T-cell (primary cell): ENCODE results near the gene DPYSL3. TPM values are rescaled to one million over a fixed set of nuclear protein-coding genes. Genes with fewer than 3 reads are reported as not detected.

Experiments used
- ATAC-seq, 4 experiments: fragments of 200-7000 bp in 3 of 4; fragments of 150-1000 bp in 1 of 4; cut with Tn5 transposase; replicated peaks in 1 of 4; 1 replicate in 3 of 4; 2 replicates in 1 of 4; pipeline ENCODE4 v1.10.0; 2021; ENCODE audit warnings: moderate library complexity in 3 of 4, mild to moderate bottlenecking in 2 of 4, moderate number of reproducible peaks in 1 of 4
- CTCF ChIA-PET, 2 donors: fragments of 300-600 bp; sonication (Branson Sonifier 250); formaldehyde crosslinking; loops; one replicate each; lab custom pipeline; 2022; ENCODE audit warnings: antibody characterized with exemption in 2 of 2; lab: Charles Lee
- POLR2A ChIA-PET, 2 donors: fragments of 300-600 bp; sonication (Branson Sonifier 250); formaldehyde crosslinking; loops; one replicate each; lab custom pipeline; 2022; ENCODE audit warnings: antibody characterized with exemption in 2 of 2; lab: Charles Lee
- DNase-seq, 35 experiments: peaks; one replicate each; pipeline versions ENCODE4 v3.0.0 to v3.0.0-alpha.2; 2013 to 2023
- H3K27ac ChIP-seq: one replicate; pipeline ENCODE4 v1.5.1; 2013; ENCODE audit warnings: low read length
- H3K27me3 ChIP-seq, 2 experiments: replicated peaks in 1 of 2; 1 replicate in 1 of 2; 2 replicates in 1 of 2; pipeline versions ENCODE4 v1.6.1 to v1.7.0; 2013; ENCODE audit warnings: low read length in 1 of 2, mixed read lengths in 1 of 2; ENCODE audit not compliant: control insufficient read depth in 2 of 2, insufficient read depth in 2 of 2; ENCODE audit errors: extremely low read depth in 1 of 2
- H3K36me3 ChIP-seq, 2 donors: 1 replicate in 1 of 2; 2 replicates in 1 of 2; pipeline versions ENCODE4 v1.6.1 to v1.7.0; 2013; ENCODE audit warnings: low read length in 1 of 2; ENCODE audit not compliant: control insufficient read depth in 2 of 2, insufficient read depth in 1 of 2; ENCODE audit errors: extremely low read depth in 1 of 2
- H3K4me1 ChIP-seq, 2 experiments: 1 replicate in 1 of 2; 2 replicates in 1 of 2; pipeline versions ENCODE4 v1.6.1 to v1.7.0; 2013; ENCODE audit warnings: low read length in 2 of 2, mixed read lengths in 1 of 2; ENCODE audit not compliant: insufficient read depth in 2 of 2, control insufficient read depth in 1 of 2; ENCODE audit errors: extremely low read depth in 1 of 2
- H3K4me3 ChIP-seq, 2 donors: 1 replicate in 1 of 2; 2 replicates in 1 of 2; pipeline versions ENCODE4 v1.5.1 to v1.7.0; 2013; ENCODE audit warnings: mild to moderate bottlenecking in 2 of 2, low read length in 1 of 2, moderate library complexity in 1 of 2; ENCODE audit not compliant: control insufficient read depth in 1 of 2; ENCODE audit errors: extremely low read depth in 1 of 2
- H3K9me3 ChIP-seq: 2 replicates; pipeline ENCODE4 v1.7.0; 2013
- H3K27ac Mint-ChIP-seq, 2 donors: one replicate each; pipeline ENCODE4 v1.8.0; 2020 to 2021; ENCODE audit warnings: mild to moderate bottlenecking in 2 of 2, mixed read lengths in 2 of 2
- H3K27me3 Mint-ChIP-seq, 2 donors: one replicate each; pipeline ENCODE4 v1.8.0; 2021 to 2022; ENCODE audit warnings: mixed read lengths in 2 of 2
- H3K36me3 Mint-ChIP-seq: one replicate; pipeline ENCODE4 v1.8.0; 2021; ENCODE audit warnings: mixed read lengths
- H3K4me1 Mint-ChIP-seq, 3 donors: one replicate each; pipeline ENCODE4 v1.8.0; 2020 to 2022; ENCODE audit warnings: mixed read lengths in 3 of 3, mild to moderate bottlenecking in 1 of 3
- H3K4me3 Mint-ChIP-seq, 3 donors: one replicate each; pipeline ENCODE4 v1.8.0; 2020 to 2022; ENCODE audit warnings: mild to moderate bottlenecking in 3 of 3, mixed read lengths in 3 of 3, moderate library complexity in 3 of 3
- H3K9me3 Mint-ChIP-seq, 3 donors: one replicate each; pipeline ENCODE4 v1.8.0; 2020 to 2022; ENCODE audit warnings: mixed read lengths in 3 of 3
- WGBS: methylation state at CpG from one replicate; pipeline ENCODE4 v1.1.5; 2013; ENCODE audit warnings: missing lambda C conversion rate; ENCODE audit not compliant: insufficient coverage; 5-methylcytosine and 5-hydroxymethylcytosine counted together
- total RNA-seq, 35 experiments: library from RNA in 6 of 35; stranded (reverse) in 6 of 35; fragments of 120-200 nt in 1 of 35; gene quantifications; one replicate each; pipeline versions ENCODE4 v1.2.1 to v1.2.4 and lab custom pipeline; 2013 to 2026

Gene DPYSL3
- total RNA-seq, 5 donors from 2014 or later (not counting 1 experiment from before 2014, with no cell fraction given) = 0.09 to 0.68 (median 0.54) TPM

DNA sequence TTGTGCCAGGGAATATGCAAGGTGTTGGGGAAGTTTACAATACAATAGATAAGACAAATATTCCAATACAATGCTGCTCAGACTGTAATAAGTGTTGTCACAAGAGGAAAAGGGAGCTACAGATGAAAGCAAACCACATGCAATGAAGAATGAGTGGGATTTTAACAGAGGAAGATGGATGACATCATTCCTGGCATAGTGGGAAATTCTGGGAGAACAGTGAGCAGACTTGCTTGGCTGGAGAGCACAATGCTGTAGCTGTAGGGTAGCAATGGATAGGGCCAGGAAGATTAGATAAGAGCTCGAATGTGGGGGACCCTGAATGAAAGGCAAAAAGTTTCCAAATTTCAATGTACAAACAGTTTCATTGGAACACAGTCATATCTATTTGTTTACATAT lies 9.5 kb upstream of the DPYSL3 start:
- no peak overlapping the region for H3K27ac ChIP-seq
- Mint-ChIP-seq H3K4me1 (no peaks in the 10 kb centered on the region), H3K9me3 (no peaks in the 10 kb centered on the region), H3K27me3 (peaks cover 0 to 3% of the 10 kb centered on the region in 2 donors), H3K36me3 (no peaks in the 10 kb centered on the region), H3K4me3 (no peak overlapping the region), H3K27ac (no peak overlapping the region)
- no peaks in the 10 kb centered on the region for H3K36me3 ChIP-seq
- no peak for ATAC-seq
- H3K27me3 ChIP-seq = peaks cover 0 to 2% of the 10 kb centered on the region in 2 experiments
- H3K9me3 ChIP-seq = no peaks in the 10 kb centered on the region
- H3K4me1 ChIP-seq = no peaks in the 10 kb centered on the region
- no peak overlapping the region for H3K4me3 ChIP-seq
- DNase-seq = no peak
- ChIA-PET CTCF (no interaction called here), POLR2A (no interaction called here)
- WGBS = no CpG with 5 or more reads among the region's 1 CpG

DNA sequence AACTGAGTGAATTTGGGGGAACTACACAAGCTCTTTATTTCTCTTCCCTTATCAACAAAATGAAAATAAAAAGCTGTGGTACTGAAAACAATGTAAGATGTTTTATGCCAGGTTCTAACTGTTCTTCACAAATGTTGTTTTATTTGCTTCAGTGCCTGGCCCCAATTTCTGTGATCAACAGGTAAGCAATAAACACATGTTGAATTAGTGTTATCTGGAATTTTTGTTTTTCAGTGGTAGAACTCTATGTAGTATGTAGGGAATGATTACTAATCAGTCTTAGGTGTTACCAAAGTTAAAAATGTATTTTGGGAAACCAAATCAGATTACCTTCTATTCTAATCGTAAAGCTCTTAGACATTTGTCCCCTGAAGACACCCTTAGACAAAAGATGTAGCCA lies 7.5 kb upstream of the DPYSL3 start:
- Mint-ChIP-seq H3K27ac (no peak overlapping the region), H3K4me3 (no peak overlapping the region), H3K27me3 (peaks cover 0 to 9% of the 10 kb centered on the region in 2 donors), H3K9me3 (no peaks in the 10 kb centered on the region), H3K36me3 (no peaks in the 10 kb centered on the region), H3K4me1 (no peaks in the 10 kb centered on the region)
- no peaks in the 10 kb centered on the region for H3K4me1 ChIP-seq
- no peak for ATAC-seq
- H3K27ac ChIP-seq = no peak overlapping the region
- H3K27me3 ChIP-seq = peaks cover 0 to 3% of the 10 kb centered on the region in 2 experiments
- DNase-seq = no peak
- no peak overlapping the region for H3K4me3 ChIP-seq
- ChIA-PET CTCF (no interaction called here), POLR2A (no interaction called here)
- no CpG with 5 or more reads among the region's 1 CpG for WGBS
- H3K9me3 ChIP-seq = no peaks in the 10 kb centered on the region
- no peaks in the 10 kb centered on the region for H3K36me3 ChIP-seq

DNA sequence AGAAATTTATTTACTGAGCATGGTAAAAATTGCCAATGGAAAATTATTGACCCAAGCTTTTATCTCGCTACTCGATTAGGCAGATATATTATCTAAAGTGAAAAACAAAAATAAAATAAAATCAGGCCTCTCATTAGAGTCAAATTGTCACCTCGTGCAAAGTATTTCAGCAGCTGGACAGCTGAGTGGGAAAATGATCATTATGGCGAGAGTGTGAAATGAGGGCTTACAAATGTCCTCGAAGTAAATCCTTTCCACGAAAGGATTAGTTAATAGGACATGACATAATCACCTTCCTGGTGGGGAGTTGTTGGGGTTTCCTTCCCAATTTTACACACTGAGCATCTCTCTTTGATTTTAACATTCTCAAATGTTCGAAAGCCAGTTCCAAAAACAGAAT lies 5.4 kb upstream of the DPYSL3 start:
- no CpG with 5 or more reads among the region's 7 CpGs for WGBS
- H3K4me3 ChIP-seq = no peak overlapping the region
- no peaks in the 10 kb centered on the region for H3K9me3 ChIP-seq
- H3K4me3 Mint-ChIP-seq = no peak overlapping the region
- H3K4me1 Mint-ChIP-seq = peaks cover 0 to 2% (median under 1%) of the 10 kb centered on the region in 3 donors
- peaks cover 2 to 8% of the 10 kb centered on the region in 2 experiments for H3K27me3 ChIP-seq
- H3K9me3 Mint-ChIP-seq = no peaks in the 10 kb centered on the region
- no peaks in the 10 kb centered on the region for H3K36me3 ChIP-seq
- H3K27ac ChIP-seq = no peak overlapping the region
- H3K36me3 Mint-ChIP-seq = no peaks in the 10 kb centered on the region
- ChIA-PET POLR2A (no interaction called here), CTCF (no interaction called here)
- no peak overlapping the region for H3K27ac Mint-ChIP-seq
- ATAC-seq = no peak
- H3K4me1 ChIP-seq = no peaks in the 10 kb centered on the region
- DNase-seq = no peak
- peaks cover 16 to 19% of the 10 kb centered on the region in 2 donors for H3K27me3 Mint-ChIP-seq

DNA sequence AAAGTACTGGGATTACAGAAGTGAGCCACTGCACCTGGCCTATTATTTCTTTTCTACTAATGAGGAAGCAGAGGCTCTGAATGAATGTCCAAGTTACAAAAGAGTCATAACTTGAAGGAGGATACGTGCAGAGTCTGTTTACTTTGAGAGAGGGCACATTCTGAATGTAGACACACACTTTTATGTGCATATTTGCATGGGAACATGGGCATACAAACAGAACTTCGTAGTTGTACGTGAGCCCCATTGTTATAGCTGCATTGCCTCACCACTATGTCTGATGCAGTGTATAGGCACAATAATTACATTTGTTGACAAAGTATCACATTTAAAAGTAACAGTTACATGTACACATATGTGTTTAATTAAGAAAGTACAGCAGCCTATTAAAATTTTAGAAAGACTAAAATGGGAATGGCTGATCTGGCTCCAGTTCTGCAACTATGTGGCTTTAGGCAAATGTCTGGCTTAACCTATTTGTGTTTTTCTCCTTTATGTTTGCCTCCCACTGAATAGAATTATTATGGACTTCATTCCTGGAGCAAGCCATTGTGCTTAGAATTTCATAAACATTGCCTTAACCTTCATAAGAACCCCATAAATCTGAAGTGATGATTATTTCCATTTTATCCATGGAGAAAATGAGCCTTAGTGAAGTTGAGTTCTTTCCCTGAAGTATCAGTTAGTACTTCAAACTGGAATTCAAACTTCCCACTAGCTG lies 3.0 kb upstream of the DPYSL3 start:
- ChIA-PET CTCF (no interaction called here), POLR2A (no interaction called here)
- DNase-seq (no peak), ATAC-seq (no peak)
- Histone ChIP-seq H3K27me3 (peaks cover 7 to 24% of the 10 kb centered on the region in 2 experiments), H3K4me3 (no peak overlapping the region), H3K36me3 (no peaks in the 10 kb centered on the region), H3K27ac (no peak overlapping the region), H3K9me3 (no peaks in the 10 kb centered on the region), H3K4me1 (no peaks in the 10 kb centered on the region)
- Mint-ChIP-seq H3K9me3 (no peaks in the 10 kb centered on the region), H3K4me1 (peaks cover 0 to 7% (median 2%) of the 10 kb centered on the region in 3 donors), H3K4me3 (no peak overlapping the region), H3K36me3 (no peaks in the 10 kb centered on the region), H3K27me3 (peaks cover 28 to 38% of the 10 kb centered on the region in 2 donors), H3K27ac (no peak overlapping the region)
- WGBS = 75% methylated on average over 1 of the region's 3 CpGs

DNA sequence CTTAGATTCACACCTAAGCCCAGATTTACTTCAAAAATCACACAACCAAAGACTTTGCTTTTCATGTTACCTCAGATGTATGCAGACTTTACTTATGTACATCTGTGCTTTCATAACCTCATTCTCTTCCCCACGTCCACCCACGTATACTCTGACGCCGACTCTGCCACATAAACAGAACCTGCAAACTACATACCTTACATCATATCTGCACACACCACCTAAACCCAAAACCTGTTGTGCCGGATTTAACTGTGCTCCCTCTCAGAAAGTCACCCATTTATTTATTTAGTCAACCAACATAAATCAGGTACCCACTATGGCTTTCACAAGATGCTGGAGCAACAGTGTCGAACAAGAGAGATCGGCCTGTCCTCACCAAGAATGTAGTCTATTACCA lies 1.0 kb upstream of the DPYSL3 start:
- Histone ChIP-seq H3K27ac (no peak overlapping the region), H3K36me3 (no peaks in the 10 kb centered on the region), H3K27me3 (peaks cover 9 to 24% of the 10 kb centered on the region in 2 experiments), H3K9me3 (no peaks in the 10 kb centered on the region), H3K4me1 (no peaks in the 10 kb centered on the region), H3K4me3 (no peak overlapping the region)
- peaks cover 32 to 44% of the 10 kb centered on the region in 2 donors for H3K27me3 Mint-ChIP-seq
- ATAC-seq (no peak), DNase-seq (no peak)
- POLR2A ChIA-PET = no interaction called here
- no peaks in the 10 kb centered on the region for H3K36me3 Mint-ChIP-seq
- H3K4me3 Mint-ChIP-seq = no peak overlapping the region
- H3K4me1 Mint-ChIP-seq = peaks cover 0 to 7% (median 2%) of the 10 kb centered on the region in 3 donors
- CTCF ChIA-PET = no interaction called here
- H3K9me3 Mint-ChIP-seq = no peaks in the 10 kb centered on the region
- WGBS = 77% methylated on average over 7 of the region's 7 CpGs
- no peak overlapping the region for H3K27ac Mint-ChIP-seq

DNA sequence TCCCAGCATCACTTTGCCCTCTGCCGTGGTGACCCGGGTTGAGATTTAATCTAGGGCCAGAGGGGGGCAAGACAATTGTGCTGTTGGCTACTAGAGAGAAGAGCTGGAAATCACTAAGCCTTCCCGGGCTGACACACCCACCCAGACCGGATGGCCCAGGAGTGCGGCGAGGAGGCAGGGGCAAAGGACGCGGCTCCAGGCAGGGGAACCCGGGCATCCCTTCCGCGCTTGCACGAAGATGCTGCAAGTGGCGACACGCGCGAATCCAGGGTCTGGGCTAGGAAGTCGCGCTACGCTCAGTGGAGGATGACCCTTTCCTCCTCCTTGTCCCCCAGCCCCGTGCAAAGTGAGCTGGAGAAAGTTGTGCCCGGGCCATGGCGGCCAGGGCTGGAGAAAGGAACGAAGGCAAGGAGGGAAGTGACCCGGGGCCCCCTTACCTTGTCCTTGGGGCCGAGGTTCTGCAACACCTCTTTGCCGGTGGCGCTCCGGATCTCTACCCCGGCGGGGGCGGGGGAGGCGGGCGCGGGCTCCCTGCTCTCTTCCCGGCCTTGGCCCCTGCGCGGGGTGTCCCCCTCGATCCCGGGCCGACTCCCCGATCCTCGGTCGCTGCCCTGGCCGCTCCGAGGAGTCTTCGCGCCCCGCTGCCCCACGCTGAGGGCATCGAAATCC lies 693 bp downstream of the DPYSL3 start:
- CTCF ChIA-PET = no interaction called here
- no peaks in the 10 kb centered on the region for H3K9me3 ChIP-seq
- H3K27me3 ChIP-seq = peaks cover 9 to 24% of the 10 kb centered on the region in 2 experiments
- WGBS = 8% methylated on average over 45 of the region's 50 CpGs
- peaks cover 32 to 44% of the 10 kb centered on the region in 2 donors for H3K27me3 Mint-ChIP-seq
- H3K4me3 ChIP-seq = no peak overlapping the region
- no peaks in the 10 kb centered on the region for H3K36me3 Mint-ChIP-seq
- peak overlapping the region in 1 of 2 donors; percentile 24 for H3K27ac Mint-ChIP-seq
- H3K4me1 Mint-ChIP-seq = peaks cover 0 to 7% (median 2%) of the 10 kb centered on the region in 3 donors
- no peak overlapping the region for H3K4me3 Mint-ChIP-seq
- no peak overlapping the region for H3K27ac ChIP-seq
- POLR2A ChIA-PET = no interaction called here
- H3K4me1 ChIP-seq = no peaks in the 10 kb centered on the region
- DNase-seq (no peak), ATAC-seq (no peak)
- H3K36me3 ChIP-seq = no peaks in the 10 kb centered on the region
- H3K9me3 Mint-ChIP-seq = no peaks in the 10 kb centered on the region
